B cell (primary cell): ENCODE measurements around the gene CISH. TPM values are rescaled to one million over a fixed set of nuclear protein-coding genes. Genes with fewer than 3 reads are reported as not detected.

Source experiments
- ATAC-seq: fragments of 200-7000 bp; cut with Tn5 transposase; one replicate; pipeline ENCODE4 v1.10.0; 2021; ENCODE audit warnings: low read depth, mild to moderate bottlenecking, moderate number of reproducible peaks, moderate library complexity
- CTCF ChIA-PET: fragments of 350-600 bp; sonication (Branson Sonifier 250); formaldehyde crosslinking; loops from one replicate; lab custom pipeline; 2021; ENCODE audit warnings: antibody characterized with exemption, inconsistent platforms; lab: Charles Lee
- POLR2A ChIA-PET: fragments of 350-600 bp; sonication (Branson Sonifier 250); formaldehyde crosslinking; loops from one replicate; lab custom pipeline; 2021; ENCODE audit warnings: antibody characterized with exemption; lab: Charles Lee
- DNase-seq: peaks from one replicate; pipeline ENCODE4 v3.0.0; 2013
- H2AFZ ChIP-seq: 2 replicates; pipeline ENCODE4 v1.6.1; 2012; ENCODE audit warnings: mild to moderate bottlenecking, low read depth, low read length; ENCODE audit not compliant: insufficient read depth, poor library complexity, severe bottlenecking
- H3K27ac ChIP-seq, 2 donors: 1 replicate in 1 of 2; 2 replicates in 1 of 2; pipeline ENCODE4 v1.5.1; 2012 to 2013; ENCODE audit warnings: low read length in 2 of 2, mild to moderate bottlenecking in 2 of 2, moderate library complexity in 1 of 2
- H3K27me3 ChIP-seq, 4 experiments: fragments of 200-600 bp in 1 of 4; sonication (generic) in 1 of 4; replicated peaks in 1 of 4; 1 replicate in 2 of 4; 2 replicates in 2 of 4; pipeline versions ENCODE4 v1.6.1 to v1.7.0; 2013 to 2016; ENCODE audit warnings: low read length in 3 of 4, mild to moderate bottlenecking in 2 of 4, mixed read lengths in 1 of 4, moderate library complexity in 1 of 4; ENCODE audit not compliant: insufficient read depth in 4 of 4, control insufficient read depth in 3 of 4; ENCODE audit errors: control extremely low read depth in 1 of 4
- H3K36me3 ChIP-seq, 2 experiments: replicated peaks in 1 of 2; 1 replicate in 1 of 2; 2 replicates in 1 of 2; pipeline versions ENCODE4 v1.6.1 to v1.7.1; 2013; ENCODE audit warnings: low read length in 1 of 2; ENCODE audit not compliant: insufficient read depth in 2 of 2, control insufficient read depth in 1 of 2; ENCODE audit errors: control extremely low read depth in 1 of 2, extremely low read depth in 1 of 2
- H3K4me1 ChIP-seq, 2 donors: fragments of 200-600 bp in 1 of 2; sonication (generic) in 1 of 2; 1 replicate in 1 of 2; 2 replicates in 1 of 2; pipeline versions ENCODE4 v1.5.1 to v1.6.1; 2013 to 2017; ENCODE audit warnings: low read length in 2 of 2; ENCODE audit not compliant: control insufficient read depth in 2 of 2, insufficient read depth in 2 of 2
- H3K4me2 ChIP-seq: replicated peaks from 2 replicates; pipeline ENCODE3; 2012; ENCODE audit warnings: mild to moderate bottlenecking, low read depth, low read length; ENCODE audit not compliant: poor library complexity, severe bottlenecking
- H3K4me3 ChIP-seq, 5 experiments: fragments of 200-600 bp in 1 of 5; sonication (generic) in 1 of 5; 1 replicate in 3 of 5; 2 replicates in 2 of 5; pipeline versions ENCODE4 v1.5.1 to v1.7.0; 2011 to 2016; ENCODE audit warnings: low read length in 4 of 5, mild to moderate bottlenecking in 4 of 5, low read depth in 2 of 5, control low read depth in 1 of 5, moderate library complexity in 1 of 5; ENCODE audit not compliant: insufficient read depth in 1 of 5; ENCODE audit errors: control extremely low read depth in 1 of 5, extremely low read depth in 1 of 5
- H3K79me2 ChIP-seq: fragments of 200-600 bp; sonication (generic); one replicate; pipeline ENCODE4 v1.6.0; 2016; ENCODE audit warnings: low read length; ENCODE audit not compliant: control insufficient read depth, insufficient read depth
- H3K9ac ChIP-seq: fragments of 200-600 bp; sonication (generic); 2 replicates; pipeline ENCODE4 v1.6.1; 2017; ENCODE audit warnings: mild to moderate bottlenecking, low read length, moderate library complexity
- H3K9me3 ChIP-seq, 3 donors: one replicate each; pipeline versions ENCODE4 v1.6.1 to v1.7.1; 2013; ENCODE audit warnings: low read length in 2 of 3; ENCODE audit not compliant: control insufficient read depth in 2 of 3, insufficient read depth in 1 of 3; ENCODE audit errors: control extremely low read depth in 1 of 3
- H4K20me1 ChIP-seq: 2 replicates; pipeline ENCODE4 v1.6.0; 2012; ENCODE audit warnings: mild to moderate bottlenecking, low read length; ENCODE audit not compliant: insufficient read depth, control insufficient read depth, poor library complexity, severe bottlenecking
- H3K27ac Mint-ChIP-seq: one replicate; pipeline ENCODE4 v1.8.0; 2021; ENCODE audit warnings: mixed read lengths
- H3K27me3 Mint-ChIP-seq: one replicate; pipeline ENCODE4 v1.8.0; 2021; ENCODE audit warnings: mixed read lengths
- H3K4me1 Mint-ChIP-seq: one replicate; pipeline ENCODE4 v1.8.0; 2021; ENCODE audit warnings: mixed read lengths
- H3K4me3 Mint-ChIP-seq: one replicate; pipeline ENCODE4 v1.8.0; 2021; ENCODE audit warnings: mixed read lengths
- H3K9me3 Mint-ChIP-seq: one replicate; pipeline ENCODE4 v1.8.0; 2022; ENCODE audit warnings: mixed read lengths; ENCODE audit not compliant: insufficient read depth
- EZH2 ChIP-seq: IDR thresholded peaks from 2 replicates; pipeline ENCODE4 v1.6.1; 2012; ENCODE audit warnings: borderline replicate concordance, low read depth, mild to moderate bottlenecking, moderate library complexity, low read length; ENCODE audit not compliant: insufficient read depth, poor library complexity, severe bottlenecking
- WGBS: methylation state at CpG from one replicate; pipeline ENCODE4 v1.1.5; 2013; ENCODE audit warnings: missing lambda C conversion rate; ENCODE audit not compliant: insufficient coverage; 5-methylcytosine and 5-hydroxymethylcytosine counted together
- intact Hi-C: fragments of 100-400 bp; cut with micrococcal nuclease; formaldehyde crosslinking; loops from one replicate; pipeline ENCODE4 v1.10.0; 2022
- polyA plus RNA-seq: library from polyadenylated mRNA; depleted of rRNA; stranded (reverse); fragments of >200 nt; gene quantifications from 2 replicates; pipeline ENCODE4 v1.2.3, GENCODE V29; 2012
- total RNA-seq, 2 donors: library from RNA; stranded (reverse); fragments of 120-200 nt in 1 of 2; gene quantifications; 1 replicate in 1 of 2; 2 replicates in 1 of 2; pipeline versions ENCODE4 v1.2.3 to v1.2.4, GENCODE V29; 2013 to 2022
- TF ChIP-seq, protein P1 (sequence below): fragments of 200-600 bp; IDR thresholded peaks from one replicate; pipeline ENCODE4 v1.8.0; 2022; ENCODE audit warnings: antibody characterized with exemption, mild to moderate bottlenecking

CISH gene
- total and polyA plus RNA-seq, 2 donors (not counting 1 experiment from before 2014, with no cell fraction given) = 2.3 to 3.5 TPM

DNA sequence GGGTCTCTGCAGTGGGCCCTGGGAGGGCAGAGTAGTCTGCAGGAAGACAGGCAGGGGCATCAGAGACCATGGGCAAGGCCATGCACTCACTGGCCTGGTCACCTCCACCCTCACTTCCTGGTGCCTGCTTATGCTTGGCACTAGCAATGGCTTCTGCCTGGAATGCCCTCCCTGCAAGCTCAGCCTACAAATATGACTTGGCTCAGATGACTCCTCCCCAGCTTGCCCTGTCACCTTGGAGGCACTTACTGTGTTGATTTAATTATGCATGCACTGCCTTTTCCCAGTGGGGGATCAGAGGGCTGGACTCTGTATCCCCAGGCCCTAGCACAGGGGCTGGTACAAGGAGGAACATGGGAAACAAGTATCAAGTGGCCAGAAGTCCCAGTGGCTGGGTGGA is 51.9 kb downstream of the CISH start:
- Histone ChIP-seq H3K79me2 (no peaks in the 10 kb centered on the region), H3K27ac (no peak overlapping the region), H3K4me1 (no peaks in the 10 kb centered on the region), H3K36me3 (no peaks in the 10 kb centered on the region), H3K9ac (no peak overlapping the region), H3K4me2 (no peak overlapping the region), H3K4me3 (no peak overlapping the region), H3K27me3 (no peaks in the 10 kb centered on the region), H3K9me3 (no peaks in the 10 kb centered on the region), H4K20me1 (no peaks in the 10 kb centered on the region), H2AFZ (no peak overlapping the region)
- CTCF ChIA-PET = interaction anchor here (0.9 kb wide), 1 partner anchor 33 kb away, joined by 3 read pairs; no protein-coding TSS in a partner anchor
- H3K27ac Mint-ChIP-seq = no peak overlapping the region
- no peaks in the 10 kb centered on the region for H3K9me3 Mint-ChIP-seq
- H3K4me1 Mint-ChIP-seq = no peaks in the 10 kb centered on the region
- no peaks in the 10 kb centered on the region for H3K27me3 Mint-ChIP-seq
- no peak overlapping the region for H3K4me3 Mint-ChIP-seq
- TF ChIP-seq EZH2 = no peak
- TF ChIP-seq, protein P1, sequence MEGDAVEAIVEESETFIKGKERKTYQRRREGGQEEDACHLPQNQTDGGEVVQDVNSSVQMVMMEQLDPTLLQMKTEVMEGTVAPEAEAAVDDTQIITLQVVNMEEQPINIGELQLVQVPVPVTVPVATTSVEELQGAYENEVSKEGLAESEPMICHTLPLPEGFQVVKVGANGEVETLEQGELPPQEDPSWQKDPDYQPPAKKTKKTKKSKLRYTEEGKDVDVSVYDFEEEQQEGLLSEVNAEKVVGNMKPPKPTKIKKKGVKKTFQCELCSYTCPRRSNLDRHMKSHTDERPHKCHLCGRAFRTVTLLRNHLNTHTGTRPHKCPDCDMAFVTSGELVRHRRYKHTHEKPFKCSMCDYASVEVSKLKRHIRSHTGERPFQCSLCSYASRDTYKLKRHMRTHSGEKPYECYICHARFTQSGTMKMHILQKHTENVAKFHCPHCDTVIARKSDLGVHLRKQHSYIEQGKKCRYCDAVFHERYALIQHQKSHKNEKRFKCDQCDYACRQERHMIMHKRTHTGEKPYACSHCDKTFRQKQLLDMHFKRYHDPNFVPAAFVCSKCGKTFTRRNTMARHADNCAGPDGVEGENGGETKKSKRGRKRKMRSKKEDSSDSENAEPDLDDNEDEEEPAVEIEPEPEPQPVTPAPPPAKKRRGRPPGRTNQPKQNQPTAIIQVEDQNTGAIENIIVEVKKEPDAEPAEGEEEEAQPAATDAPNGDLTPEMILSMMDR = no peak
- DNase-seq (no peak), ATAC-seq (no peak)
- intact Hi-C loops = no loop called here
- POLR2A ChIA-PET = no interaction called here

DNA sequence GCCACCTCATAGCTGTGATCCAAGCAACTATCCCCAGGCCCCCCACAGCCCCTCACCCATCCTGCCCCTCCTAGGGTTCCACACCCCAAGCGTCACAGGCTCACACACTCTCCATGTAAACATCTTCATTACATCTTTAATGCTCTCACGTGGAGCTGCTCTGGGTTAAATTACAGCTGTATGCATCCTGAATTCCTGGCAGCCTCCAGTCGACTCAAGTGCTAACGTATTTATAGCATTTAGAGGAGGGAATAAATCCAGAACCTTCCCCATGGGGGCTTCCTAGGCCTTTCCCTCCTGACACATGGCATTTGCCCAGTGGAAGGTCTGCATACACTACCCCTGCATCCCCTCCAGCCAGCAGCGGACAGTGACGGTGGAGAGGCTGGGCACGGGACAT is 53.7 kb downstream of the CISH start:
- H3K4me3 ChIP-seq = no peak overlapping the region
- H3K4me1 ChIP-seq = no peaks in the 10 kb centered on the region
- WGBS = 89% methylated on average over 6 of the region's 7 CpGs
- H3K9me3 ChIP-seq = no peaks in the 10 kb centered on the region
- no peaks in the 10 kb centered on the region for H3K27me3 ChIP-seq
- no peak for TF ChIP-seq EZH2
- TF ChIP-seq, protein P1 = no peak
- ChIA-PET CTCF (interaction anchor here (1.6 kb wide), 1 partner anchor 15 kb away, joined by 7 read pairs; no protein-coding TSS in a partner anchor), POLR2A (no interaction called here)
- Mint-ChIP-seq H3K27me3 (no peaks in the 10 kb centered on the region), H3K4me3 (no peak overlapping the region), H3K4me1 (no peaks in the 10 kb centered on the region), H3K9me3 (no peaks in the 10 kb centered on the region), H3K27ac (no peak overlapping the region)
- no peaks in the 10 kb centered on the region for H3K36me3 ChIP-seq
- H3K79me2 ChIP-seq = no peaks in the 10 kb centered on the region
- intact Hi-C loops = no loop called here
- no peak for DNase-seq
- no peak for ATAC-seq
- H3K27ac ChIP-seq = no peak overlapping the region
- no peak overlapping the region for H3K9ac ChIP-seq
- H2AFZ ChIP-seq = no peak overlapping the region
- H3K4me2 ChIP-seq = no peak overlapping the region
- no peaks in the 10 kb centered on the region for H4K20me1 ChIP-seq
